ENCODE measurements around the gene KCNS3.

The KCNS3 gene

GRCh38 chr2:17915811-17916518, 37.5 kb downstream of the KCNS3 start:
- H3K4me3 ChIP-seq (ENCODE audit: low read depth, low read length) = no peak overlapping the region
- no peak for TF ChIP-seq CTCF (IDR thresholded peaks at IDR 0.05; ENCODE audit: borderline replicate concordance, insufficient read depth, low read depth, low read length)

GRCh38 chr2:17916584-17916983, 38.1 kb downstream of the KCNS3 start:
- TF ChIP-seq CTCF (IDR thresholded peaks at IDR 0.05; ENCODE audit: borderline replicate concordance, insufficient read depth, low read depth, low read length) = no peak
- H3K4me3 ChIP-seq (ENCODE audit: low read depth, low read length) = no peak overlapping the region

GRCh38 chr2:17918789-17919188, 40.3 kb downstream of the KCNS3 start:
- TF ChIP-seq CTCF (IDR thresholded peaks at IDR 0.05; ENCODE audit: borderline replicate concordance, insufficient read depth, low read depth, low read length) = no peak
- H3K4me3 ChIP-seq (ENCODE audit: low read depth, low read length) = no peak overlapping the region

GRCh38 chr2:17930773-17931172, 52.3 kb downstream of the KCNS3 start:
- no peak for TF ChIP-seq CTCF (IDR thresholded peaks at IDR 0.05; ENCODE audit: borderline replicate concordance, insufficient read depth, low read depth, low read length)
- H3K4me3 ChIP-seq (ENCODE audit: low read depth, low read length) = no peak overlapping the region

GRCh38 chr2:17933256-17933655, 54.8 kb downstream of the KCNS3 start:
- H3K4me3 ChIP-seq (ENCODE audit: low read depth, low read length) = no peak overlapping the region
- no peak for TF ChIP-seq CTCF (IDR thresholded peaks at IDR 0.05; ENCODE audit: borderline replicate concordance, insufficient read depth, low read depth, low read length)

GRCh38 chr2:17934721-17935120, 56.3 kb downstream of the KCNS3 start:
- no peak overlapping the region for H3K4me3 ChIP-seq (ENCODE audit: low read depth, low read length)
- no peak for TF ChIP-seq CTCF (IDR thresholded peaks at IDR 0.05; ENCODE audit: borderline replicate concordance, insufficient read depth, low read depth, low read length)

GRCh38 chr2:17935242-17935885, 56.9 kb downstream of the KCNS3 start:
- H3K4me3 ChIP-seq (ENCODE audit: low read depth, low read length) = no peak overlapping the region
- no peak for TF ChIP-seq CTCF (IDR thresholded peaks at IDR 0.05; ENCODE audit: borderline replicate concordance, insufficient read depth, low read depth, low read length)
